Vagina (tissue), 2 donors: Measurements from ENCODE around the gene FASN. TPM values are rescaled to one million over a fixed set of nuclear protein-coding genes. Genes with fewer than 3 reads are reported as not detected.

Experiments
- DNase-seq, 2 donors: peaks; one replicate each; pipeline ENCODE4 v3.0.0-alpha.2; 2017; ENCODE audit errors: extremely low spot score in 2 of 2
- H3K27ac ChIP-seq: fragments of 200-600 bp; sonication (generic); one replicate; pipeline ENCODE4 v1.5.1; 2019
- H3K27me3 ChIP-seq: fragments of 200-600 bp; sonication (generic); one replicate; pipeline ENCODE4 v1.5.1; 2019
- H3K36me3 ChIP-seq, 2 donors: fragments of 200-600 bp; sonication (generic); one replicate each; pipeline ENCODE4 v1.5.1; 2017 to 2019
- H3K4me1 ChIP-seq: fragments of 200-600 bp; sonication (generic); one replicate; pipeline ENCODE4 v1.5.1; 2019
- H3K4me3 ChIP-seq, 2 donors: fragments of 200-600 bp; sonication (generic); 1 replicate in 1 of 2; 2 replicates in 1 of 2; pipeline ENCODE4 v1.5.1; 2016 to 2019
- H3K9me3 ChIP-seq: fragments of 200-600 bp; sonication (generic); one replicate; pipeline ENCODE4 v1.5.1; 2019
- CTCF ChIP-seq, 3 experiments: fragments of 450-650 bp in 2 of 3; fragments of 200-600 bp in 1 of 3; sonication (generic) in 1 of 3; IDR thresholded peaks; one replicate each; pipeline ENCODE4 v1.5.1; 2017 to 2019; ENCODE audit warnings: antibody characterized with exemption in 3 of 3, mild to moderate bottlenecking in 2 of 3, moderate library complexity in 2 of 3
- POLR2A ChIP-seq, 2 donors: fragments of 450-650 bp; IDR thresholded peaks; one replicate each; pipeline ENCODE4 v1.6.1; 2017; ENCODE audit warnings: antibody characterized with exemption in 2 of 2, mild to moderate bottlenecking in 2 of 2, moderate library complexity in 2 of 2
- POLR2AphosphoS5 ChIP-seq, 2 donors: sonication (generic); formaldehyde crosslinking; IDR thresholded peaks; one replicate each; pipeline ENCODE4 v1.9.0; 2017; ENCODE audit warnings: antibody characterized with exemption in 2 of 2, mild to moderate bottlenecking in 2 of 2, low read depth in 1 of 2; ENCODE audit not compliant: insufficient read depth in 1 of 2
- intact Hi-C: fragments of 100-400 bp; cut with DNase I; formaldehyde crosslinking; loops from one replicate; pipeline ENCODE4 v1.15.1; 2023
- total RNA-seq: library from RNA; depleted of rRNA; stranded (reverse); fragments of >200 nt; gene quantifications from one replicate; pipeline ENCODE4 v1.2.3, GENCODE V29; 2016

Gene FASN
- total RNA-seq, 1 donor from 2014 or later, result 127 TPM

GRCh38 chr17:82054351-82055022, 43.5 kb downstream of the FASN start:
- Histone ChIP-seq H3K9me3 (no peaks in the 10 kb centered on the region), H3K4me1 (peaks cover 37% of the 10 kb centered on the region), H3K4me3 (no peak overlapping the region), H3K27ac (no peak overlapping the region), H3K36me3 (peaks cover 0 to 52% of the 10 kb centered on the region in 2 donors), H3K27me3 (no peaks in the 10 kb centered on the region)
- TF ChIP-seq POLR2A (IDR thresholded peaks at IDR 0.05), result no peak
- no peak for TF ChIP-seq CTCF (IDR thresholded peaks at IDR 0.05)
- no peak for TF ChIP-seq POLR2AphosphoS5 (IDR thresholded peaks at IDR 0.05; ENCODE audit: insufficient read depth in 1 of 2, low read depth in 1 of 2)
- no peak for DNase-seq
- intact Hi-C loops, result no loop called here

- Histone ChIP-seq H3K36me3 (peaks cover 0 to 55% of the 10 kb centered on the region in 2 donors), H3K27ac (no peak overlapping the region), H3K9me3 (no peaks in the 10 kb centered on the region), H3K27me3 (no peaks in the 10 kb centered on the region), H3K4me3 (no peak overlapping the region), H3K4me1 (peaks cover 39% of the 10 kb centered on the region)
- DNase-seq, result no peak
- TF ChIP-seq POLR2A (IDR thresholded peaks at IDR 0.05), result no peak
- TF ChIP-seq POLR2AphosphoS5 (IDR thresholded peaks at IDR 0.05; ENCODE audit: insufficient read depth in 1 of 2, low read depth in 1 of 2), result no peak
- no peak for TF ChIP-seq CTCF (IDR thresholded peaks at IDR 0.05)
- intact Hi-C loops, result no loop called here
These were observed 44.3 kb downstream of the FASN start for GRCh38 chr17:82053556-82054263.

GRCh38 chr17:82053130-82053529, 44.9 kb downstream of the FASN start:
- peaks cover 0 to 57% of the 10 kb centered on the region in 2 donors for H3K36me3 ChIP-seq
- intact Hi-C loops, result no loop called here

GRCh38 chr17:82052638-82053059, 45.4 kb downstream of the FASN start:
- H3K36me3 ChIP-seq, result peaks cover 0 to 57% of the 10 kb centered on the region in 2 donors
- DNase-seq, result no peak
- peak overlapping the region; percentile 72 to 97 for H3K4me3 ChIP-seq
- TF ChIP-seq POLR2AphosphoS5 (IDR thresholded peaks at IDR 0.05; ENCODE audit: insufficient read depth in 1 of 2, low read depth in 1 of 2), result no peak
- no peak for TF ChIP-seq CTCF (IDR thresholded peaks at IDR 0.05)
- TF ChIP-seq POLR2A (IDR thresholded peaks at IDR 0.05), result no peak
- intact Hi-C loops, result no loop called here
- H3K4me1 ChIP-seq, result peaks cover 39% of the 10 kb centered on the region
- H3K27me3 ChIP-seq, result no peaks in the 10 kb centered on the region
- H3K27ac ChIP-seq, result peak overlapping the region; percentile 38
- H3K9me3 ChIP-seq, result no peaks in the 10 kb centered on the region

More at GRCh38 chr17:82053130-82053529, 44.9 kb downstream of the FASN start:
- Histone ChIP-seq H3K9me3 (no peaks in the 10 kb centered on the region), H3K27ac (no peak overlapping the region), H3K4me3 (peak overlapping the region in 1 of 2 donors; percentile 72), H3K27me3 (no peaks in the 10 kb centered on the region), H3K4me1 (peaks cover 39% of the 10 kb centered on the region)
- TF ChIP-seq POLR2AphosphoS5 (IDR thresholded peaks at IDR 0.05; ENCODE audit: insufficient read depth in 1 of 2, low read depth in 1 of 2), result no peak
- TF ChIP-seq CTCF (IDR thresholded peaks at IDR 0.05), result no peak
- TF ChIP-seq POLR2A (IDR thresholded peaks at IDR 0.05), result no peak
- no peak for DNase-seq
